Upper lobe of left lung (tissue), 4 donors: ENCODE results near the gene DPYD.

Experiments
- CTCF ChIP-seq, 6 experiments: fragments of 450-650 bp in 4 of 6; fragments of 200-600 bp in 2 of 6; sonication (generic) in 2 of 6; IDR thresholded peaks; one replicate each; pipeline ENCODE4 v1.5.1; 2016 to 2019; ENCODE audit warnings: antibody characterized with exemption in 6 of 6
- POLR2AphosphoS5 ChIP-seq, 2 donors: sonication (generic); formaldehyde crosslinking; IDR thresholded peaks; one replicate each; pipeline ENCODE4 v1.5.1; 2017; ENCODE audit warnings: antibody characterized with exemption in 2 of 2

- TF ChIP-seq POLR2AphosphoS5 (IDR thresholded peaks at IDR 0.05): no peak
- no peak for TF ChIP-seq CTCF (IDR thresholded peaks at IDR 0.05)
Measured at GRCh38 chr1:97721221-97721620, 199.6 kb downstream of the DPYD start.
